H9 (cell line): ENCODE data around the gene TBC1D19. TPM values are rescaled to one million over a fixed set of nuclear protein-coding genes. Genes with fewer than 3 reads are reported as not detected.

Experiments used
- DNase-seq: peaks from one replicate; pipeline ENCODE4 v3.0.0-alpha.2; 2017
- H2AFZ ChIP-seq: one replicate; pipeline ENCODE4 v1.6.1; 2013; ENCODE audit warnings: mild to moderate bottlenecking, low read length, control low read depth, moderate library complexity
- H2AK5ac ChIP-seq: 2 replicates; pipeline ENCODE4 v1.6.1; 2013; ENCODE audit warnings: low read length, control low read depth, mixed read lengths; ENCODE audit not compliant: insufficient read length
- H2BK120ac ChIP-seq: one replicate; pipeline ENCODE4 v1.6.1; 2013; ENCODE audit warnings: low read depth, mild to moderate bottlenecking, low read length, control low read depth, inconsistent platforms; ENCODE audit not compliant: poor library complexity, severe bottlenecking
- H2BK12ac ChIP-seq: 2 replicates; pipeline ENCODE4 v1.6.1; 2013; ENCODE audit warnings: low read length, control low read depth, mixed read lengths, low read depth; ENCODE audit not compliant: insufficient read length
- H2BK15ac ChIP-seq: 2 replicates; pipeline ENCODE4 v1.6.1; 2013; ENCODE audit warnings: low read depth, low read length, control low read depth
- H2BK20ac ChIP-seq: one replicate; pipeline ENCODE4 v1.6.1; 2013; ENCODE audit warnings: low read depth, mild to moderate bottlenecking, low read length, control low read depth, inconsistent platforms; ENCODE audit not compliant: poor library complexity, severe bottlenecking
- H2BK5ac ChIP-seq: 2 replicates; pipeline ENCODE4 v1.6.1; 2013; ENCODE audit warnings: low read length, control low read depth, mixed read lengths; ENCODE audit not compliant: insufficient read length
- H3K14ac ChIP-seq: 2 replicates; pipeline ENCODE4 v1.6.1; 2013; ENCODE audit warnings: low read length, control low read depth; ENCODE audit not compliant: insufficient read depth
- H3K18ac ChIP-seq: 2 replicates; pipeline ENCODE4 v1.6.1; 2013; ENCODE audit warnings: low read depth, mild to moderate bottlenecking, mixed read lengths, low read length, control low read depth; ENCODE audit not compliant: insufficient read length
- H3K23ac ChIP-seq: 2 replicates; pipeline ENCODE4 v1.6.1; 2013; ENCODE audit warnings: low read length, control low read depth, mixed read lengths, low read depth; ENCODE audit not compliant: insufficient read length
- H3K23me2 ChIP-seq: 2 replicates; pipeline ENCODE4 v1.6.1; 2013; ENCODE audit warnings: low read depth, mild to moderate bottlenecking, mixed read lengths, low read length, control low read depth; ENCODE audit not compliant: insufficient read length, poor library complexity, severe bottlenecking
- H3K27ac ChIP-seq: 2 replicates; pipeline ENCODE4 v1.5.1; 2013; ENCODE audit warnings: low read length, control low read depth, mixed read lengths, low read depth; ENCODE audit not compliant: insufficient read length
- H3K27me3 ChIP-seq: 2 replicates; pipeline ENCODE4 v1.6.1; 2013; ENCODE audit warnings: low read length, control low read depth, inconsistent platforms; ENCODE audit not compliant: insufficient read depth
- H3K4ac ChIP-seq: 2 replicates; pipeline ENCODE4 v1.6.1; 2013; ENCODE audit warnings: low read depth, mild to moderate bottlenecking, control low read depth, inconsistent platforms, low read length, moderate library complexity
- H3K4me1 ChIP-seq: 2 replicates; pipeline ENCODE4 v1.6.1; 2013; ENCODE audit warnings: low read length, control low read depth, inconsistent platforms; ENCODE audit not compliant: insufficient read depth
- H3K4me2 ChIP-seq: 2 replicates; pipeline ENCODE4 v1.6.1; 2013; ENCODE audit warnings: low read length, control low read depth, mixed read lengths; ENCODE audit not compliant: insufficient read length, insufficient read depth
- H3K56ac ChIP-seq: 2 replicates; pipeline ENCODE4 v1.6.1; 2013; ENCODE audit warnings: low read depth, mild to moderate bottlenecking, mixed read lengths, low read length, control low read depth; ENCODE audit not compliant: insufficient read length
- H3K79me1 ChIP-seq: 2 replicates; pipeline ENCODE4 v1.6.1; 2013; ENCODE audit warnings: low read depth, mild to moderate bottlenecking, moderate library complexity, low read length, control low read depth, inconsistent platforms; ENCODE audit not compliant: insufficient read depth, poor library complexity, severe bottlenecking
- H3K79me2 ChIP-seq: 2 replicates; pipeline ENCODE4 v1.6.1; 2013; ENCODE audit warnings: low read length, control low read depth, inconsistent platforms; ENCODE audit not compliant: insufficient read depth
- H3K9ac ChIP-seq: 2 replicates; pipeline ENCODE4 v1.6.1; 2013; ENCODE audit warnings: low read length, control low read depth, mixed read lengths; ENCODE audit not compliant: insufficient read length; ENCODE audit errors: extremely low read depth
- H3K9me3 ChIP-seq: one replicate; pipeline ENCODE4 v1.6.1; 2013; ENCODE audit warnings: low read depth, low read length, inconsistent platforms; ENCODE audit not compliant: control insufficient read depth
- H3T11ph ChIP-seq: one replicate; pipeline ENCODE4 v1.6.1; 2013; ENCODE audit warnings: mild to moderate bottlenecking, low read length, control low read depth, inconsistent platforms
- H4K20me1 ChIP-seq: one replicate; pipeline ENCODE4 v1.6.1; 2013; ENCODE audit not compliant: control insufficient read depth, insufficient read length, insufficient read depth
- H4K5ac ChIP-seq: 2 replicates; pipeline ENCODE4 v1.6.1; 2013; ENCODE audit warnings: low read depth, mild to moderate bottlenecking, mixed read lengths, low read length, control low read depth; ENCODE audit not compliant: insufficient read length
- H4K8ac ChIP-seq: replicated peaks from 2 replicates; pipeline ENCODE4 v1.6.1; 2013; ENCODE audit warnings: low read length, control low read depth, mixed read lengths, low read depth; ENCODE audit not compliant: insufficient read length
- H4K91ac ChIP-seq: 2 replicates; pipeline ENCODE4 v1.6.1; 2013; ENCODE audit warnings: low read depth, mild to moderate bottlenecking, moderate library complexity, mixed read lengths, low read length, control low read depth; ENCODE audit not compliant: insufficient read length
- H3K27ac Mint-ChIP-seq, 3 experiments: 2 replicates in 2 of 3; 3 replicates in 1 of 3; pipeline ENCODE4 v1.8.0; 2020 to 2021; ENCODE audit warnings: mixed read lengths in 3 of 3, mild to moderate bottlenecking in 1 of 3, moderate library complexity in 1 of 3
- H3K27me3 Mint-ChIP-seq: 2 replicates; pipeline ENCODE4 v1.8.0; 2021; ENCODE audit warnings: low read depth, mild to moderate bottlenecking, moderate library complexity, mixed read lengths
- H3K36me3 Mint-ChIP-seq, 3 experiments: 2 replicates in 2 of 3; 3 replicates in 1 of 3; pipeline ENCODE4 v1.8.0; 2020 to 2021; ENCODE audit warnings: low read depth in 3 of 3, mixed read lengths in 3 of 3; ENCODE audit not compliant: insufficient read depth in 1 of 3
- H3K4me1 Mint-ChIP-seq, 2 experiments: 2 replicates each; pipeline ENCODE4 v1.8.0; 2020; ENCODE audit warnings: mixed read lengths in 2 of 2
- H3K4me3 Mint-ChIP-seq, 2 experiments: 2 replicates in 1 of 2; 3 replicates in 1 of 2; pipeline ENCODE4 v1.8.0; 2020 to 2021; ENCODE audit warnings: mild to moderate bottlenecking in 2 of 2, mixed read lengths in 2 of 2, moderate library complexity in 1 of 2
- H3K9me3 Mint-ChIP-seq, 2 experiments: 2 replicates in 1 of 2; 3 replicates in 1 of 2; pipeline ENCODE4 v1.8.0; 2020; ENCODE audit warnings: mild to moderate bottlenecking in 2 of 2, mixed read lengths in 2 of 2, moderate library complexity in 1 of 2
- total RNA-seq: library from RNA; stranded (reverse); gene quantifications from 2 replicates; pipeline ENCODE4 v1.2.1, GENCODE V29; 2021
- TF ChIP-seq, protein P1 (sequence below): fragments of 200-600 bp; sonication (generic); conservative IDR thresholded peaks from 3 replicates; pipeline ENCODE4 v1.8.0; 2021; ENCODE audit warnings: antibody characterized with exemption, mild to moderate bottlenecking

Gene TBC1D19
- total RNA-seq, 1 experiment from 2014 or later: 3.2 TPM

DNA sequence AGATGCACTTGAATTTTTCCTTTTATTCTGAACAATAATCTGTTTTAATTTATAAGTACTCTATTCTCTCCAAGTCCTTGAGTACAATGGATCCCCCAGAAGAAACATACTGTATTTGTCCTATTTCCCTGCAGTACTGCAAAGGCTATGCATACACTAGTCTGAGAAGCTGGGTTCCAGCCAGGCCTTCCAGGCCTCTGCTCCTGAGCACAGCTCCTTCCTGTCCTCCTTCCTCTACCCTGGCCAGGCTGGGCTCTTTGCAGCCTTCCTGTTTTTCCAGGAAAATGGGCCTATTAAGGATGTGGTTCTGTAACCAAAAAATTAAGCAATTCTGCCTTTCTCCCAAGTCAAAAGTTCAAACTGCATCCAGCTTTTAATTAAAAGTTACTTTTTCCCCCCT is 208.8 kb downstream of the TBC1D19 start:
- Histone ChIP-seq H3K4ac (no peak overlapping the region), H2BK12ac (no peak overlapping the region)
- peaks cover 10 to 11% of the 10 kb centered on the region in 2 experiments for H3K4me1 Mint-ChIP-seq

More for the DNA sequence above, 208.8 kb downstream of the TBC1D19 start:
- Histone ChIP-seq H4K8ac (no peak overlapping the region), H3K23ac (no peak overlapping the region), H4K20me1 (no peaks in the 10 kb centered on the region), H3K27me3 (no peaks in the 10 kb centered on the region), H3K9me3 (no peaks in the 10 kb centered on the region), H2BK120ac (no peak overlapping the region), H3K27ac (no peak overlapping the region), H3K14ac (no peak overlapping the region), H3K56ac (no peak overlapping the region), H3K23me2 (no peaks in the 10 kb centered on the region), H3K4me2 (no peak overlapping the region), H2AFZ (no peak overlapping the region), H3K18ac (no peak overlapping the region), H3T11ph (no peak overlapping the region), H2AK5ac (no peak overlapping the region), H3K4me1 (no peaks in the 10 kb centered on the region), H4K91ac (no peak overlapping the region), H2BK5ac (no peak overlapping the region), H2BK20ac (no peak overlapping the region), H4K5ac (no peak overlapping the region), H2BK15ac (no peak overlapping the region), H3K9ac (no peak overlapping the region), H3K79me1 (no peaks in the 10 kb centered on the region), H3K79me2 (no peaks in the 10 kb centered on the region)
- H3K27ac Mint-ChIP-seq: no peak overlapping the region
- TF ChIP-seq, protein P1, sequence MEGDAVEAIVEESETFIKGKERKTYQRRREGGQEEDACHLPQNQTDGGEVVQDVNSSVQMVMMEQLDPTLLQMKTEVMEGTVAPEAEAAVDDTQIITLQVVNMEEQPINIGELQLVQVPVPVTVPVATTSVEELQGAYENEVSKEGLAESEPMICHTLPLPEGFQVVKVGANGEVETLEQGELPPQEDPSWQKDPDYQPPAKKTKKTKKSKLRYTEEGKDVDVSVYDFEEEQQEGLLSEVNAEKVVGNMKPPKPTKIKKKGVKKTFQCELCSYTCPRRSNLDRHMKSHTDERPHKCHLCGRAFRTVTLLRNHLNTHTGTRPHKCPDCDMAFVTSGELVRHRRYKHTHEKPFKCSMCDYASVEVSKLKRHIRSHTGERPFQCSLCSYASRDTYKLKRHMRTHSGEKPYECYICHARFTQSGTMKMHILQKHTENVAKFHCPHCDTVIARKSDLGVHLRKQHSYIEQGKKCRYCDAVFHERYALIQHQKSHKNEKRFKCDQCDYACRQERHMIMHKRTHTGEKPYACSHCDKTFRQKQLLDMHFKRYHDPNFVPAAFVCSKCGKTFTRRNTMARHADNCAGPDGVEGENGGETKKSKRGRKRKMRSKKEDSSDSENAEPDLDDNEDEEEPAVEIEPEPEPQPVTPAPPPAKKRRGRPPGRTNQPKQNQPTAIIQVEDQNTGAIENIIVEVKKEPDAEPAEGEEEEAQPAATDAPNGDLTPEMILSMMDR: no peak
- no peak overlapping the region for H3K4me3 Mint-ChIP-seq
- no peaks in the 10 kb centered on the region; the same call in 1 of the 2 replicates for H3K27me3 Mint-ChIP-seq
- DNase-seq: no peak
- H3K36me3 Mint-ChIP-seq: no peaks in the 10 kb centered on the region
- peaks cover 0 to 6% of the 10 kb centered on the region in 2 experiments; a peak in 2 of 5 replicates for H3K9me3 Mint-ChIP-seq
